ENCODE results near the gene C11orf68.

DNA sequence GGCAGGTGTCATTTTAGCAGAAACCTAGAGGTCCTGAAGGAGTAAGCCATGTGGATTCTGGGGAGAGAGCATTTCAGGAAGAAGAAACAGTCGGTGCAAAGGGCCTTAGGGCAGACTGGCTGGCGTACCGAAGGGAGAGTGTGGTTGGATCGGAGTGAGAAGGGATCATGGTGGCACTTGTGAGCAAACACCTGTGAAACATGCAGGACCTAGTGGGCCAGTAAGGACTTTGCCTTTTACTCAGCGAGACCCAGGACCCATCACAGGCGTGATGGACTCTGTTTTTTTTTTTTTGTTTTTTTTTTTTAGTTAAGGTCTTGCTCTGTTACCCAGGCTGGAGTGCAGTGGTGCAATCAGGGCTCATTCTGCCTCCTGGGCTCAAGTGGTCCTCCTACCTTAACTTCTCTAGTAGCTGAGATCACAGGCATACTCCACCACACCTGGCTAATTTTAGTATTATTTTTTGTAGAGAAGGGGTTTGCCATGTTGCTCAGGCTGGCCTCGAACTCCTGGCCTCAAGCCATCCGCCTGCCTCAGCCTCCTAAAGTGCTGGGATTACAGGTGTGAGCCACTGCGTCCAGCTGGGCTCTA lies 23.0 kb upstream of the C11orf68 start:
- no peak for TF ChIP-seq CTCF (IDR thresholded peaks at IDR 0.05)
- no peak for TF ChIP-seq EZH2 (IDR thresholded peaks at IDR 0.05)

Data from neural progenitor cell (in vitro differentiated cells).